Measurements from ENCODE around the gene ARRDC3.

The ARRDC3 gene

DNA sequence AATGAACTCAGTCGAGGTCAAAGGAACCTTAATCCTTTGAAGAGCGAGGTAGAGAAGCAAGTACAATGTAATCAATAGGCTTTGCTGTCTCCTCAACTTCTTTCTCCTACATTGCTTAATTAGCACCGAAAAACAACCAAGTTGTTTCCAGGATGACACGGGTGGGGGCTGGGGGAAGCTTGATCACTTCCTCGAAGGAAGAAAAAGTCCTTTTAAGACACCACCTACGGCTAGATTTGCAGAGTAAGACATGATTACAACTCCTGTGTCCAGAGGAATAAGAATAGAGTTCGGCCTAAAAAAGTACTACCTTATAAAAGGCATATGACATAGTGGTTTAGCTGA is 811 bp upstream of the ARRDC3 start:
- no peak for DNase-seq

DNA sequence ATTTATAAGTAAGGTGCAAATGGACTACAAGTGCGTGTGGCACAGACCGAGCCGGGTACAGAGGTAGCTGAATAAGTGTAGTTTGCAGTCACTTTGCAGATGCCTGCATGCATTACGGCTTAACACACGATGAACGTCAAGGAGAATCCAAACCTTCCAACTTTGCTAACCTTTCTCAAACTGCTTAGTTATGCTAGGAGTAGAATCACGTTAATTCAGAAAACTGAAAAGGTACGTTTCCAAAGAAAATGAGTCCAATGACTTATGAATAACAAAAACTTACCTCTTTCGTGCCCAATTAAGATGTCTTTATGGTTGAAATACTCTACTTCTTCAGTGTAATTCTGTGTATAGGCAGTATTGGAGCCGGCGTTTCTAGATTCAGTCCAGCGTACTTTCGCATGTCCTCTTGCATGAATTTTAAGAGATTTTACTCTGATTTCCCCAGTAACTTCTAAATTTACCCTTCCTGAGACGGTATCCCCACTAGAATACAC is 539 bp downstream of the ARRDC3 start:
- DNase-seq: peak; percentile 18

DNA sequence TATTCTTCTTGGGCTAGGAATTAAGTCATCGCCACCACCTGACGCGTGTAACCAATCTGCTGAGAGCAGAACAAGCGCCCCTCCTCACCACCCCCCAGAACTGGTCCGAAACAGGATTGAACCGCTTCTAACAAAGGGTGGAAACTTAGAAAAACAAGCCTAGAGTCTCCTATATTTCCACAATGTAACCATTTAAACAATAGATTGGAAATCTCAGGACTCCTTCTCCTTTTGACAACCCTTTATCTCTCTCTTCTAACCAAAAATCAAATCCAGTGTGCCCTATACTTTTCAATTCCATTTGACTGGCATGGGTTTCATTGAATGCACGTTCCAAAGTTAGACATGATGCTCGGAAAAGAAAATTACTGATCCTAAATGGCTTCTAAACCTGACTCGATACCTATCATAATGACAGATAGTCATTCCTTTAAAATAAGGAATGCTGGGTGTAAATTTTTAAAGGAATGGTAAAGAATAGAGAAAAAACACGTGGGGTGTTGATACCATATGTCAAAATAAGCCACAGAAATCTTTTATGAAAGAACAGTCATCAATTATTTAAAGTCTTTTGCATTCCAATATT is 1.2 kb downstream of the ARRDC3 start:
- DNase-seq: peak; percentile 32

DNA sequence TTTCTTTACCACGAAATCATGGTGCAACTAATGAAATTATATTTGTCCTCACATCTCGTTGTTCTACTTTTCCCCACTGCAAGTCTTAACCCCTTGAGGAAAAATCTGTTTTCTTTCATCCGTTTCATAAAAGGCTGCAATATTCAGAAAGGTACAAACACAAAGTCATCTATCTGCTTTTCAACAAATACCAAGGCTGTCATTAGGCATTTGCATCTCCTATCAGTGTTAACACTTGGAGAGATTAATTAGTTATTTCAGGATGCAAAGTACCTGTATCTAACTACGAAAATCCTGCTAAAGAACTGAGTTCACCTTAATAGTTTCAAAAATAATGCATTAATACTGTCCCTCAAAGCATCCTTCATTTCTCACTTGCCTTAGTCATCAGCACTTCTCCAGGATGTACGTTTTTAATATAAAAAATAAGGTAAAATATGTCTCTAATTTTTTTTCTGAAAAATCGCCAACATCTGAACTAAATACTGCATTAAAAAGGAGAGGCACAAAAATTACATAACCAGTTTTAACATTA is 1.8 kb downstream of the ARRDC3 start:
- no peak for DNase-seq

DNA sequence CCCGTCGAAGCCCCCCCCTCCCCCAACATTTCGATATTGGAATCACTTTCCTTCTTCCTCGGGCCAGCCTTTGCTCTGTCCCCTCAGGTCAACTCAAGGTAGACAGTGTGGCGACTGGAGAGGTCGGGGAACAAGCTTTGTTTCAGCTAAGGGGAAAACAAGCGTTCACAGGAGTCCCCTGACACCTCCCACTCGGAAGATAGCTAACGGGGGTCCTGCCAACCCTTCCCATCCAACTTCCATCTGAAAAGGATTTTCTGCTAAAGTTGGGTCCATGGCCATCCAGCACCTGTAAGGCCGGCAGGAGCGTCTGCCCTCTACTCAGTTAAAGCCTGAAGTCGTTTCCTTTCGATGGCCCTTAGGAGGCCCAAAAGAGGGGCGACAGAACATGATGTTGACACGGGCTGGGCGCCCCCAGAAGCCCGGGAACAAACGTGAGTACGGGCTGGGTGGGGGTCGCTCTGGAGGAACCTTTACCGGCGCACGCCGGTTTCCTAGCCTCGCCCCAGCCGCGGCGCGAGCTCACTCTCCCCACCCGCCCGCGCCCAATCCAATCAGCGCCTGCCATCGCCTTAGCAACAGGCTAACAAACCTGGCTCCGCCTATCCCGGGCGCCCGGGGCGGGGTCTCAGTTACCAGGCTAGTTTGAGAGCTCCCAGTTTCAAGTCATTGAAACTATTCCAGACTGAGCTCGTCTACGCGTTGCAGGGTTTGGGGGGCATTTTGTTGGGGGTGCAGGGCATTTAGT is 2.5 kb downstream of the ARRDC3 start:
- DNase-seq: peak; percentile 78

DNA sequence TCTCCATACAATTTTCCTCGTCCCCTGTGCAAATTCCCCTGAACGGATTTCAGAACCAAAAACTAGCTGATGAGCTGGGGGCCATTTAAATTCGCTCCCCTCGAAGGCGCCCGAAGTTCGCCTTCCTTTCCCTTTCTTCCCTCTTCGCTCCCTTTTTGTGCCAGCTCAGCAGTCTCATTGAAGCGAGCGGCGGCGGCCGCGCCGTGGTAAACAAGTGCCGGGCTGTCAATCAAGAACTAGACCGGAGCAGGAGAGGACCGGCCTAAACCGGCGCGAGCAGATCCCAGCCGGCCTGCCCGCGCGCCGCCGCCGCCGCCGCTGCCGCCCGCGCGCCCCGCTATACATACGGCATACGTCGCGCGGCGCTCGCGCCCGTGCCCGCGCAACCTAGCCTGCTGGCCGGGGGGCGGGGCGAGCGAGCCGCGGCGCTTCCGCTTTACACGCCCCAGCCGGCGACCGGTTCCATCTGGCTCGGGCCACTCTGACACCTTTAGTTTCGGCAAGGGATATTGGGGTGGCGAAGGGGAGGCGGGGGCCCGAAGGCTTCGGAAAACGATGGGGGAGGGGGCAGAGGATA is 3.1 kb downstream of the ARRDC3 start:
- peak; percentile 91 for DNase-seq

DNA sequence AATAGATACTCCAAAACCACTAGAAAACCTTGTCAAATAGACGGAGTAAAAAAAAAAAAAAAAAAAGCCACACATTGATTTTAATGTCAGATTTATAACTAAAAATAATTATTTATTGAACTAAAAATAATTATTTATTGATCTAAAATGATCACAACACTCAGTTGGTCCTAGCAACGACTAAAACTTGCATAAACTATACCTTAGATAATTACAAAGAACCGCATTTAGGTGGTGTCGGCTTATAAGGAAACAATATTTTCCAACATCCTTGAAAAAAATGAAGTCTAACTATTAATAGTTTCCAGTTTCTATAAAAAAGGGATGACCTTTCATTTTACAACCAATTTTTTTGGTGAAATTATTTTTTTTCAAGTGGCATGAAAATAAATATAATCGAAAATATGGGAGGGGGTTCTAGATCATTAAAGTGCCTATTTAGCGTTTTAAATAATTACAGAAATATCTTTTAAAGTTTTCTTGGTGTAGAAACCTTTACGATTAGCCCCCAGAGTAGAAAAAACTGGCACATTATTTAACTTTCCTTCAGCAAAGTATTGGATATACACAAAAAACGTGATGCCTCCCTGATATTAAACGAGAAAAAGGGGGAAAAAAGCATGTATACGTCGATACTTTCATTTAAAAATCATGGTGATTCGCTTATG is 3.7 kb downstream of the ARRDC3 start:
- DNase-seq: no peak

DNA sequence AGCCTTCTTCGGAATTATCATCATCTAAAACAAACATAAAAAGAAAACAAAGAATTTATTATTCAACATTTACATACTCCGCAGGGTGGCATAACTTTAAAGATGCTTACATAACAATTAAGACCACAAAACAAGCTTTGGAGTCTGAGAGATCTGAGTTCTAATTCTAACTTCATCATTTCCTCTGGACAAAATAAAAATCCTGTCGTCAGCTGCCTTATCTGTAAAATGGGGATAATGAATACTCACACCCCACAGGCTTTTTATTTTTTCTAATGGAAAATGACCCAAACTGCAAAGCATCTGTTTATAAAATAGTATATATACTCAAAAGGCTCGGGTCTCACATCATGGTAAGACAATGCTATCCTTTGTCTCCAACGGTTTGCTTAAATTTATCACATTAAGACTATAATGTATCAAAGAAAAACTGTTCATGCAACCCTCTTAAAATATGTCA is 4.3 kb downstream of the ARRDC3 start:
- DNase-seq: no peak

DNA sequence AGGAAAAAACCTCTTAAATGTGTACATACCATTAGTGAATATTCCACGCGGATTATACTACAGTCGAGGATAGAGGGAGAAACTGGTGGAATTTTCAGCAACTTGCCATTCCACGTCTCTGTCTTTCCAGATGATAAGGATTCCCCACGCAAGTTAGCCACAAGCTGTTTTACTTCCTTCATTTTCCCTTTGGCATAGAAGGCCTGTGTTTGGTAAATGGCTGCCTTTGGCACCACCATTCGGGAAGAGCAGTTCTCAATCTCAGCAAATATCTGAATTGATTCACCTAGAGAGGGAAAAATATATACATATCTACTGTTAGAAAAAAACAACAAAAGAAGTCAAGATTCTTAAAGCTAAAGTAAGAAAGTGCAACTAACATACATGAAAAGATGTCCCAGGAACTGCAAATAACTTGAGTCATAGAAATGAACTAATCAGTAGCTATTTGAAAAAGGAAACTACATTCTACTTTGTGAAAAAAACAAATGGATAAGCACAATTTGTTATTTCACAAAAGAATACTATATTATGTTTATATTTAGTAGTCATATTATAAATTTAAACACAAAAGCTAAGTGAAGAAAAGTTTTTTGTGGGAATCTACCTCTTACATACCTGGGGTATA is 8.1 kb downstream of the ARRDC3 start:
- no peak for DNase-seq

DNA sequence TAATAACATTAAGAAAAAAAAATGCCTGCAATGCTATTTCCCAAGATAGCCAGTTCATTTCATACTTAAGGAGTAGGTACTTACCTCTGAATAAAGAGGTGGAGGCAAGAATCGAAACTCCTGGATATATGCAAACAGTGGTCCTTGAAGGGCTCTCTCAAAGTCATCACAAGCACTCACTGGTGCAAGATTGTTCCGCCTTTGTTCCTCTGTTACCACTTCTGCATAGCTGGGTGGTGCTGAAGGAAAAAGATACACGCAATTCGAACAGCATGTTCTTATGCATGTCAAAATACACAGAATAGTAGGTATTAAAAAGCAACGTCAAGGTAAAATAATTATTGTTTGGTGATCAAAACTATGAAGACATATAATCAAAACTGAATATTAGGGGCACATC is 9.5 kb downstream of the ARRDC3 start:
- DNase-seq: no peak

DNA sequence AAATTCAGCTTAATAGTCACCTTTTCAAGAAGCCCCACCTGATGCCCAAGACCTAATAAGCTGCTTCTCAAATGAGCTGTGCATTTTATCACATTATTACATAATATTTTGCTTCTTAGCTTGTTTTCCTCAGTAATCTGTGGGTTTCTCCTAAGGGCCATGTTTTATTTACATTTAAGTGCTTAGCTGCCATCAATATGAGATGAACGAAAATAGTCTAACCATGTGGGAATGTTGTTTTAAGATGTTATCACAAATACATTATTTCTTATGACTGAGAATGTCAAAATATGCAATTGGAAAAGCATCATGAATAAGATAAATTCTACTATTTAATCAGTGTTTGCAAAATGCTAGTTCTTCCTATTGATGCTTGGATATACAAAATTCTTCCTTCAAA is 10.1 kb downstream of the ARRDC3 start:
- DNase-seq: no peak

DNA sequence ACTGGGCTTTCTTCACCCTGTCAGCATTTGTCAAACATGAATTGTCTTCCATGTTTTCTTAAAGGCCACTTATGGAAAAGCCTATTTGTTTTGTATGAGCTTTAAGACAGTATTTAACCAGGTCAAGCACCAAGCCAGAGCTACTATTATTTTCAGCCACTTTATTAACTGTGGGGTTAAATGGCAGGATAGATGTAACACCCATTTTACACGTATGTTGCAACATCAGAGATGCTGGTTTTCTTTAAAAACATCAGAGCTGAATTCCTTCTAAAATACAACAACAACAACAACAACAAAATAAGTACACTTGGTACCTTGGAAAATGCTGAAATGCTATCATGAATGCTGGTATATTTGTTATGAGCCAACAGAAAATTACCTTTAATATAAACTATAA is 13.6 kb downstream of the ARRDC3 start:
- DNase-seq: no peak

DNA sequence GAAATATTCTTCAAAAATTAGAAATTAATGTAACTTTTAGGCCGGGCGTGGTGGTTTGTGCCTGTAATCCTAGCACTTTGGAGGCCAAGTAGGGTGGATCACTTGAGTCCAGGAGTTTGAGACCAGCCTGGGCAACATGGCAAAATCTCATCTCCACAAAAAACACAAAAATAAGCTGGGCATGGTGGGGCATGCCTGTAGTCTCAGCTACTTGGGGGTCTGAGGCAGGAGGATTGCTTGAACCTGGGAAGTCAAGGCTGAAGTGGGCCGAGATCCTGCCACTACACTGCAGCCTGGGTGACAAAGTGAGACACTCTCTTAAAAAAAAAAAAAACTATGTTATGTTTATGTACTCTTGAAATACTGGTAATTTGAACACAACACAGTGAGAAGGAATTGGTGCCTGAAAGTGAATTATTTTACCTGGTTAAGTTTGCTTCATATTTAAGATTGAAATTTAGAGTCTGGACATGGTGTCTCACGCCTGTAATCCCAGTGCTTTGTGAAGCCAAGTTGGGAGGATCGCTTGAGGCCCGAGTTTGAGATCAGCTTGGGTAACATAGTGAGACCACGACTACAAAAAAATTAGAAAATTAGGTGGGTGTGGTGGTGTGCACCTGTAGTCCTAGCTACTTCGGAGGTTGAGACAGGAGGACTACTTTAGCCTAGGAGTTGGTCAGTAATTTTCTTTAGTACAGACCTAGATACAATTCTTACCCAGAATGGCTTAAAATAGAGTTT is 15.0 kb downstream of the ARRDC3 start:
- DNase-seq: no peak

DNA sequence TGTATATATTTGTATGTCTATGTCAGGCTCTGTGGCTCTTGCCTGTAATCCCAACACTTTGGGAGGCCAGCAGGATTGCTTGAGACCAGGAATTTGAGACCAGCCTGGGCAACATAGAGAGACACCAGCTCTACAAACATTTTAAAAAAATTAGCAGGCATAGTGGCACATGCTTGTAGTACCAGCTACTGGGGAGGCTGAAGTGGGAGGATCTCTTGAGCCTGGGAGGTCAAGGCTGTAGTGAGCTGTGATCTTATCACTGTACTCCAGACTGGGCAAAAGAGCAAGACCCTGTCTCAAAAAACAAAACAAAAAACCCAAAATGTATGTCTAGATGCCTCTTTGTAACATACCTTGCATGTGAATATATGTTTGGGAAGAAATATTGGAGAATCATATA is 15.8 kb downstream of the ARRDC3 start:
- no peak for DNase-seq

DNA sequence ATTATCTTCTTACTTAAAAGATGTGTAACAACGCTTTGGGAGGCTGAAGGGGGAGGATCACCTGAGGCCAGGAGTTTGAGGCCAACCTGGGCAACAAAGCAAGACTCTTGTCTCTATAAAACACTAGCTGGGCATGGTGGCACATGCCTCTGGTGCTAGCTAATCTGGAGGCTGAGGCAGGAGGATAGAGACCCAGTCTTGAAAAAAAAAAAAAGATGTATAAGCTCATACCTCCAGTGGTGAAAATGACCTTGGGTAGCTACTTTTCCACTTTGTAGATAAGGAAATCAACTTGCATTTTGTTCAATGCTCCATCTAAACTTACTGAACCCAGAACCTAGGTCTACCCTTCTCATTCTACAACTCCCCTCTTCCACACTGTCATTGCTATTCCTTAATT is 16.6 kb downstream of the ARRDC3 start:
- no peak for DNase-seq

DNA sequence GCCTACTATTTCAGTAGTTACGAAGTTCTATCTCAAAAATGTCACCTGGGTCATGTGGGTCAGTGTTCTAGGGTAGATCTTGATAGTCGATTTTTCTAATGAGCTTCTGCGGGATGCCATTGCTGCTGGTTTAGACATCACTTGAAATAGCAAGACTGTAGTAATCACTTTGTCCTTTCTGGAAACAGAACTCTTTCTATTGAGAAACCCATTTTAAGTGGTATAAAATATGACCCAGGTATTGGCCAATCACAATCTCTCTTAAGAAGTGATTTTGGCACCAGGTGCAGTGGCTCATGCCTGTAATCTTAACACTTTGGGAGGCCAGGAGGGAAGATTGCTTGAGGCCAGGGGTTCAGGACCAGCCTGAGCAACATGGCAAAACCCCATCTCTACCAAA is 17.6 kb downstream of the ARRDC3 start:
- DNase-seq: no peak

DNA sequence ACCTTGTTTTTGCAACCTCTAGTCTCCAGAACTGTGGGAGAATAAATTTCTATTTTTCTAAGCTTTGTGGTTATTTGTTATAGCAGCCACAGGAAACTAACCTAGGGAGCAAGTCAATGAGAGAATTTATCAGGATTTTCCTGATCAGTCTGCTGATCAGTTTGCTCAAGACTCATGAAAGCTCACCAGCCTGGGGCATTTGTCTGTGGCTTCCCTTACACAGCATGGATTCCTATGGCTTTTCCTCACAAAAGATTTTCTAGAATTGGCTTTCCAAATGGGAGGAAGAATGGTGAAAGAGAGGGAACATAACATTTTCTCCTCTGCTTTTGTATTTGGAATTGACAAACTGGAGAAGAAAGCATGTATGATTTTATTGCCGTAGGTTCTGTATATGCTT is 20.2 kb downstream of the ARRDC3 start:
- DNase-seq: no peak

DNA sequence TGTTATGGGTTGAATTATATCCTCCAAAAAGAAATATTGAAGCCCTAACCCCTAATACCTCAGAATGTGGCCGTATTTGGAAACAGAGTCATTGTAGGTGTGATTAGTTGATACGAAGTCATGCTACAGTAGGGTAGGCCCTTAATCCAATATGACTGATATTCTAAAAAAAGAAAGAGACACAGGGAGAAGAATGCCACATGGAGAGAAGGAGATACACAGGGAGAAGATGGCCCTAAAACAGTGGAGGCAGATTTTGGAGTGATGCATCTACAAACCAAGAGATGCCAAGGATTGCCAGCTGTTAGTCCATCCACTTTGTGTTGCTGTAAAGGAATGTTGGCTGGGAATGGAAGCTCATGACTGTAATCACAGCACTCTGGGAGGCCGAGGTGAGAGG is 21.3 kb downstream of the ARRDC3 start:
- DNase-seq: no peak

DNA sequence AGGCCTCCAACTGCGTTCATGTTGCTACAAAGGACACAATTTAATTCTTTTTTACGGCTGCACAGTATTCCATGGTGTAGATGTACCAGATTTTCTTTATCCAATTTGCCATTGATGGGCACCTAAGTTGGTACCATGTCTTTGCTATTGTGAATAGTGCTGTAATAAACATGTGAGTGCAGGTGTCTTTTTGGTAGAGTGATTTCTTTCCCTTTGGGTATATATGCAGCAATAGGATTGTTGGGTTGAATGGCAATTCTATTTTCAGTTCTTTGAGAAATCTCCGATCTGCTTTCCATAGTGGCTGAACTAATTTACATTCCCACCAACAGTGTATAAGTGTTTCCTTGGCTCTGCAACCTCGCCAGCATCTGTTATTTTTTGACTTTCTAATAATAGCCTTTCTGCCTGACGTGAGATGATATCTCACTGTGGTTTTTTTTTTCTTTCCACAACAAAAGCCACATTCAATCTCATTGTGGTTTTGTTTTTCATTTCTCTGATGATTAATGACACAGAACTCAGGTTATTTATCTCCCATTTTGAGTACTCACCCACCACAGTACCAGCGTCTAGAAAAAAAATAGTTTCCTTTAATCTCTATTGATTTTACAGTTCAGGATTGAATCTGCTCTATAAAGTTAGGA is 21.9 kb downstream of the ARRDC3 start:
- no peak for DNase-seq

DNA sequence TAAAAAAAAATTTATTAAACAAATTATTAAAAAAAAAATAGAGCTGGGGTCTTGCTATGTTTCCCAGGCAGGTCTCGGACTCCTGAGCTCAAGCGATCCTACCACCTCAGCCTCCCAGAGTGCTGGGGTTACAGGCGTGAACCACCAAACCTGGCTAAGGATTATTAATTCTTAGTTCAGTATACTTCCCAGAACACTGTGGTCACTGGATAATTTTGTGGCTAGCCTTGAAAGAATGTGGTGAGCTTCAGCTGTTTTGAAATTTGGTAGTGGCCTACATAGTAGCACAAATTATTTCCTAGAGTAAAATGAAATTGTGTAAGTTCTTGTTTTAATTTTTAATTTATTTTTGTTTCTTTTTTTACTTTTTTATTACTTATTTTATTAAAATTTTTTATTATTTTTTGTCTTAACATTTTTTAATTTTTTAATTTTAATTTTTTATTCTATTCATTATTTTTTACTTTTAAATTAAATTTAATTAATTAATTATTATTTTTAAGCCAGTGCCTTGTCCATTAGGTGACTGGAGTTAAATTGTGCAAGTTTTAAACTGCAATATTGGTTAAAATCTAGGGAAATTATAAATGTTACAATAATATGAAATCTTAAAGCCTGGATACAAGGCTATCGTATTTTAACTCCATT is 23.0 kb downstream of the ARRDC3 start:
- no peak for DNase-seq

DNA sequence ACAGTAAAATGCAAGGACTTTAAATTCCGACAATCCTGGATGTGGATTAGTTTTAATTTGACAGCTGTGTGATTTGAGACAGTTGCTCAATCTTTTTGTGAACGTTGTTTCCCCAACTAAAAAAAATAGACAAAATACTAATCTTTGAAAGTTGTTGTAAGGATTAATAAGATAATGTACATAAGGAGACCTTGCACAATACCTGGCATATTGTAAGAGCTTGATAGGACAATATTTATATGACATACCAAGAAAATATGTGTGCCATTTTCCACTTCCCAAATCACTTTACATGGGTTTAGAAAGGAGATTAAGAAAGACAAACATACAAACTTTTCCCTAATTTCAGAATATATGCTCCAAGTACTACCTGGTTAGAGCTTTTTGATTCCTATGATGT is 25.3 kb downstream of the ARRDC3 start:
- DNase-seq: no peak

Measured in NCI-H510A (cell line).